OCI-LY7 (cell line): Measurements from ENCODE around the gene CDCP1.

Experiments
- EZH2phosphoT487 ChIP-seq: fragments of 200-600 bp; sonication (generic); IDR thresholded peaks from 2 replicates; pipeline ENCODE4 v1.6.1; 2018; ENCODE audit warnings: low read depth, borderline replicate concordance, mild to moderate bottlenecking, mixed run types, antibody characterized with exemption, low read length, moderate library complexity, mixed read lengths
- TF ChIP-seq, protein P1 (sequence below): fragments of 200-600 bp; sonication (generic); conservative IDR thresholded peaks from 2 replicates; pipeline ENCODE4 v1.5.1; 2014; ENCODE audit warnings: mild to moderate bottlenecking, antibody characterized with exemption, low read length, moderate library complexity, mixed read lengths

DNA sequence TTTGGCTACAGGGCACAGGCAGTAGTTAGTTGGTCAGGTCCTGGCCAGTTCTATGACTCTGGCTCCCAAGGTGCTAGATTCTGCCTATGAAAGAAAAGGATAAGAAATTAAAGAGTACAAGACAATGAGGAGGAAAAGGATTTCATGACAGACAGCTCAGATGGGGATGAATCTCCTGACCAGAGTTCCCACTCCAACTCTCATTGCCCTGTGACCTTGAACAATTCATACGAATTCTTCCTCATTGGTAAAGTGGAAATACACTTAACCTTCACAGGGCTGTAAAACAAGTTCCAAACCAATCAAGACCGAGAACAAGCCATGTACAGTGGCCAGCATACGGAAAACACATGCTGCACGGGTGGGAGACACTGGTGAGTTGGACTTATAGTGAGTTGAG lies 96.4 kb downstream of the CDCP1 start:
- TF ChIP-seq, protein P1, sequence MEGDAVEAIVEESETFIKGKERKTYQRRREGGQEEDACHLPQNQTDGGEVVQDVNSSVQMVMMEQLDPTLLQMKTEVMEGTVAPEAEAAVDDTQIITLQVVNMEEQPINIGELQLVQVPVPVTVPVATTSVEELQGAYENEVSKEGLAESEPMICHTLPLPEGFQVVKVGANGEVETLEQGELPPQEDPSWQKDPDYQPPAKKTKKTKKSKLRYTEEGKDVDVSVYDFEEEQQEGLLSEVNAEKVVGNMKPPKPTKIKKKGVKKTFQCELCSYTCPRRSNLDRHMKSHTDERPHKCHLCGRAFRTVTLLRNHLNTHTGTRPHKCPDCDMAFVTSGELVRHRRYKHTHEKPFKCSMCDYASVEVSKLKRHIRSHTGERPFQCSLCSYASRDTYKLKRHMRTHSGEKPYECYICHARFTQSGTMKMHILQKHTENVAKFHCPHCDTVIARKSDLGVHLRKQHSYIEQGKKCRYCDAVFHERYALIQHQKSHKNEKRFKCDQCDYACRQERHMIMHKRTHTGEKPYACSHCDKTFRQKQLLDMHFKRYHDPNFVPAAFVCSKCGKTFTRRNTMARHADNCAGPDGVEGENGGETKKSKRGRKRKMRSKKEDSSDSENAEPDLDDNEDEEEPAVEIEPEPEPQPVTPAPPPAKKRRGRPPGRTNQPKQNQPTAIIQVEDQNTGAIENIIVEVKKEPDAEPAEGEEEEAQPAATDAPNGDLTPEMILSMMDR: no peak
- no peak for TF ChIP-seq EZH2phosphoT487
